ENCODE results near the gene SSRP1. TPM values are rescaled to one million over a fixed set of nuclear protein-coding genes. Genes with fewer than 3 reads are reported as not detected.

Gene SSRP1
- total and polyA plus RNA-seq, 2 experiments from 2014 or later, result 205 to 216 TPM

DNA sequence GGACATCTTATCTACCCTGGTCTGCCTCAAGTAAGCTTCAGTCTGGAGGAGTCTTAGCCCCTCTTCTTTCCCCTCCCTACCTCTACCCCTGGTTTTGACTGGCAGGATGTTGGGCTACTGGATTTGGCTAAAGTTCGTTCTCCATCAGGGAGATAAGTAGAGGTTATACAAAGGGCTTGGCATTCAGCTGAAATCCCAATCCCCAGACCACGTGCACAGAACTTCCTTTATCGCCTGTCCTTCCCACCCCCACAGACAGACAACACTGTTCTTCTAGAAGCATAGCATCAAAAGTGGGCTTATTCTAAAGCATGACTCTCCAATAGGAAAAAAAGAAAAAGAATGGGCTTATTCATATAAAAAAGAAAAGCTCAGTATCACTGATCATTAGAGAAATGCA, 37.5 kb upstream of the SSRP1 start:
- DNase-seq (ENCODE audit: low spot score), result no peak
- no peaks in the 10 kb centered on the region for H3K79me2 ChIP-seq (replicated peaks; ENCODE audit: insufficient read depth)
- H3K4me3 ChIP-seq, result no peak overlapping the region
- H3K4me2 ChIP-seq, result no peak overlapping the region
- H3K36me3 ChIP-seq (ENCODE audit: insufficient read depth), result no peaks in the 10 kb centered on the region
- no peaks in the 10 kb centered on the region for H3F3A ChIP-seq (replicated peaks; ENCODE audit: low read depth)
- Mint-ChIP-seq H3K4me1 (no peaks in the 10 kb centered on the region; the same call in 2 of the 3 replicates), H3K27me3 (ENCODE audit: insufficient read depth, low read depth, poor library complexity) (peaks cover 12% of the 10 kb centered on the region), H3K36me3 (ENCODE audit: low read depth) (no peaks in the 10 kb centered on the region), H3K9me3 (peaks cover 3% of the 10 kb centered on the region; the same call in 1 of the 3 replicates), H3K27ac (no peak overlapping the region), H3K4me3 (no peak overlapping the region)
- no peak for TF ChIP-seq CREB1 (CRISPR knock-in tag; IDR thresholded peaks at IDR 0.05; ENCODE audit: low read depth)
- TF ChIP-seq JUNB (IDR thresholded peaks at IDR 0.05; ENCODE audit: unreplicated experiment), result no peak
- no peak for TF ChIP-seq EZH2phosphoT487 (IDR thresholded peaks at IDR 0.05; ENCODE audit: unreplicated experiment)
- TF ChIP-seq, protein P1, sequence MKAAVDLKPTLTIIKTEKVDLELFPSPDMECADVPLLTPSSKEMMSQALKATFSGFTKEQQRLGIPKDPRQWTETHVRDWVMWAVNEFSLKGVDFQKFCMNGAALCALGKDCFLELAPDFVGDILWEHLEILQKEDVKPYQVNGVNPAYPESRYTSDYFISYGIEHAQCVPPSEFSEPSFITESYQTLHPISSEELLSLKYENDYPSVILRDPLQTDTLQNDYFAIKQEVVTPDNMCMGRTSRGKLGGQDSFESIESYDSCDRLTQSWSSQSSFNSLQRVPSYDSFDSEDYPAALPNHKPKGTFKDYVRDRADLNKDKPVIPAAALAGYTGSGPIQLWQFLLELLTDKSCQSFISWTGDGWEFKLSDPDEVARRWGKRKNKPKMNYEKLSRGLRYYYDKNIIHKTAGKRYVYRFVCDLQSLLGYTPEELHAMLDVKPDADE (IDR thresholded peaks at IDR 0.05), result no peak
- no peak for TF ChIP-seq STAT1 (IDR thresholded peaks at IDR 0.05; ENCODE audit: unreplicated experiment)
- TF ChIP-seq, protein P2, sequence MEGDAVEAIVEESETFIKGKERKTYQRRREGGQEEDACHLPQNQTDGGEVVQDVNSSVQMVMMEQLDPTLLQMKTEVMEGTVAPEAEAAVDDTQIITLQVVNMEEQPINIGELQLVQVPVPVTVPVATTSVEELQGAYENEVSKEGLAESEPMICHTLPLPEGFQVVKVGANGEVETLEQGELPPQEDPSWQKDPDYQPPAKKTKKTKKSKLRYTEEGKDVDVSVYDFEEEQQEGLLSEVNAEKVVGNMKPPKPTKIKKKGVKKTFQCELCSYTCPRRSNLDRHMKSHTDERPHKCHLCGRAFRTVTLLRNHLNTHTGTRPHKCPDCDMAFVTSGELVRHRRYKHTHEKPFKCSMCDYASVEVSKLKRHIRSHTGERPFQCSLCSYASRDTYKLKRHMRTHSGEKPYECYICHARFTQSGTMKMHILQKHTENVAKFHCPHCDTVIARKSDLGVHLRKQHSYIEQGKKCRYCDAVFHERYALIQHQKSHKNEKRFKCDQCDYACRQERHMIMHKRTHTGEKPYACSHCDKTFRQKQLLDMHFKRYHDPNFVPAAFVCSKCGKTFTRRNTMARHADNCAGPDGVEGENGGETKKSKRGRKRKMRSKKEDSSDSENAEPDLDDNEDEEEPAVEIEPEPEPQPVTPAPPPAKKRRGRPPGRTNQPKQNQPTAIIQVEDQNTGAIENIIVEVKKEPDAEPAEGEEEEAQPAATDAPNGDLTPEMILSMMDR (conservative IDR thresholded peaks at IDR 0.05; ENCODE audit: low read depth in 2 of 2), result no peak
- TF ChIP-seq, protein P3, sequence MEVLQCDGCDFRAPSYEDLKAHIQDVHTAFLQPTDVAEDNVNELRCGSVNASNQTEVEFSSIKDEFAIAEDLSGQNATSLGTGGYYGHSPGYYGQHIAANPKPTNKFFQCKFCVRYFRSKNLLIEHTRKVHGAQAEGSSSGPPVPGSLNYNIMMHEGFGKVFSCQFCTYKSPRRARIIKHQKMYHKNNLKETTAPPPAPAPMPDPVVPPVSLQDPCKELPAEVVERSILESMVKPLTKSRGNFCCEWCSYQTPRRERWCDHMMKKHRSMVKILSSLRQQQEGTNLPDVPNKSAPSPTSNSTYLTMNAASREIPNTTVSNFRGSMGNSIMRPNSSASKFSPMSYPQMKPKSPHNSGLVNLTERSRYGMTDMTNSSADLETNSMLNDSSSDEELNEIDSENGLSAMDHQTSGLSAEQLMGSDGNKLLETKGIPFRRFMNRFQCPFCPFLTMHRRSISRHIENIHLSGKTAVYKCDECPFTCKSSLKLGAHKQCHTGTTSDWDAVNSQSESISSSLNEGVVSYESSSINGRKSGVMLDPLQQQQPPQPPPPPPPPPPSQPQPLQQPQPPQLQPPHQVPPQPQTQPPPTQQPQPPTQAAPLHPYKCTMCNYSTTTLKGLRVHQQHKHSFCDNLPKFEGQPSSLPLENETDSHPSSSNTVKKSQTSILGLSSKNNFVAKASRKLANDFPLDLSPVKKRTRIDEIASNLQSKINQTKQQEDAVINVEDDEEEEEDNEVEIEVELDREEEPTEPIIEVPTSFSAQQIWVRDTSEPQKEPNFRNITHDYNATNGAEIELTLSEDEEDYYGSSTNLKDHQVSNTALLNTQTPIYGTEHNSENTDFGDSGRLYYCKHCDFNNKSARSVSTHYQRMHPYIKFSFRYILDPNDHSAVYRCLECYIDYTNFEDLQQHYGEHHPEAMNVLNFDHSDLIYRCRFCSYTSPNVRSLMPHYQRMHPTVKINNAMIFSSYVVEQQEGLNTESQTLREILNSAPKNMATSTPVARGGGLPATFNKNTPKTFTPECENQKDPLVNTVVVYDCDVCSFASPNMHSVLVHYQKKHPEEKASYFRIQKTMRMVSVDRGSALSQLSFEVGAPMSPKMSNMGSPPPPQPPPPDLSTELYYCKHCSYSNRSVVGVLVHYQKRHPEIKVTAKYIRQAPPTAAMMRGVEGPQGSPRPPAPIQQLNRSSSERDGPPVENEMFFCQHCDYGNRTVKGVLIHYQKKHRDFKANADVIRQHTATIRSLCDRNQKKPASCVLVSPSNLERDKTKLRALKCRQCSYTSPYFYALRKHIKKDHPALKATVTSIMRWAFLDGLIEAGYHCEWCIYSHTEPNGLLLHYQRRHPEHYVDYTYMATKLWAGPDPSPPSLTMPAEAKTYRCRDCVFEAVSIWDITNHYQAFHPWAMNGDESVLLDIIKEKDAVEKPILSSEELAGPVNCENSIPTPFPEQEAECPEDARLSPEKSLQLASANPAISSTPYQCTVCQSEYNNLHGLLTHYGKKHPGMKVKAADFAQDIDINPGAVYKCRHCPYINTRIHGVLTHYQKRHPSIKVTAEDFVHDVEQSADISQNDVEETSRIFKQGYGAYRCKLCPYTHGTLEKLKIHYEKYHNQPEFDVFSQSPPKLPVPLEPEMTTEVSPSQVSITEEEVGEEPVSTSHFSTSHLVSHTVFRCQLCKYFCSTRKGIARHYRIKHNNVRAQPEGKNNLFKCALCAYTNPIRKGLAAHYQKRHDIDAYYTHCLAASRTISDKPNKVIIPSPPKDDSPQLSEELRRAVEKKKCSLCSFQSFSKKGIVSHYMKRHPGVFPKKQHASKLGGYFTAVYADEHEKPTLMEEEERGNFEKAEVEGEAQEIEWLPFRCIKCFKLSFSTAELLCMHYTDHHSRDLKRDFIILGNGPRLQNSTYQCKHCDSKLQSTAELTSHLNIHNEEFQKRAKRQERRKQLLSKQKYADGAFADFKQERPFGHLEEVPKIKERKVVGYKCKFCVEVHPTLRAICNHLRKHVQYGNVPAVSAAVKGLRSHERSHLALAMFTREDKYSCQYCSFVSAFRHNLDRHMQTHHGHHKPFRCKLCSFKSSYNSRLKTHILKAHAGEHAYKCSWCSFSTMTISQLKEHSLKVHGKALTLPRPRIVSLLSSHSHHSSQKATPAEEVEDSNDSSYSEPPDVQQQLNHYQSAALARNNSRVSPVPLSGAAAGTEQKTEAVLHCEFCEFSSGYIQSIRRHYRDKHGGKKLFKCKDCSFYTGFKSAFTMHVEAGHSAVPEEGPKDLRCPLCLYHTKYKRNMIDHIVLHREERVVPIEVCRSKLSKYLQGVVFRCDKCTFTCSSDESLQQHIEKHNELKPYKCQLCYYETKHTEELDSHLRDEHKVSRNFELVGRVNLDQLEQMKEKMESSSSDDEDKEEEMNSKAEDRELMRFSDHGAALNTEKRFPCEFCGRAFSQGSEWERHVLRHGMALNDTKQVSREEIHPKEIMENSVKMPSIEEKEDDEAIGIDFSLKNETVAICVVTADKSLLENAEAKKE (CRISPR knock-in tag; IDR thresholded peaks at IDR 0.05), result no peak
- TF ChIP-seq POLR2AphosphoS5 (IDR thresholded peaks at IDR 0.05; ENCODE audit: low read depth), result no peak
- TF ChIP-seq, protein P4, sequence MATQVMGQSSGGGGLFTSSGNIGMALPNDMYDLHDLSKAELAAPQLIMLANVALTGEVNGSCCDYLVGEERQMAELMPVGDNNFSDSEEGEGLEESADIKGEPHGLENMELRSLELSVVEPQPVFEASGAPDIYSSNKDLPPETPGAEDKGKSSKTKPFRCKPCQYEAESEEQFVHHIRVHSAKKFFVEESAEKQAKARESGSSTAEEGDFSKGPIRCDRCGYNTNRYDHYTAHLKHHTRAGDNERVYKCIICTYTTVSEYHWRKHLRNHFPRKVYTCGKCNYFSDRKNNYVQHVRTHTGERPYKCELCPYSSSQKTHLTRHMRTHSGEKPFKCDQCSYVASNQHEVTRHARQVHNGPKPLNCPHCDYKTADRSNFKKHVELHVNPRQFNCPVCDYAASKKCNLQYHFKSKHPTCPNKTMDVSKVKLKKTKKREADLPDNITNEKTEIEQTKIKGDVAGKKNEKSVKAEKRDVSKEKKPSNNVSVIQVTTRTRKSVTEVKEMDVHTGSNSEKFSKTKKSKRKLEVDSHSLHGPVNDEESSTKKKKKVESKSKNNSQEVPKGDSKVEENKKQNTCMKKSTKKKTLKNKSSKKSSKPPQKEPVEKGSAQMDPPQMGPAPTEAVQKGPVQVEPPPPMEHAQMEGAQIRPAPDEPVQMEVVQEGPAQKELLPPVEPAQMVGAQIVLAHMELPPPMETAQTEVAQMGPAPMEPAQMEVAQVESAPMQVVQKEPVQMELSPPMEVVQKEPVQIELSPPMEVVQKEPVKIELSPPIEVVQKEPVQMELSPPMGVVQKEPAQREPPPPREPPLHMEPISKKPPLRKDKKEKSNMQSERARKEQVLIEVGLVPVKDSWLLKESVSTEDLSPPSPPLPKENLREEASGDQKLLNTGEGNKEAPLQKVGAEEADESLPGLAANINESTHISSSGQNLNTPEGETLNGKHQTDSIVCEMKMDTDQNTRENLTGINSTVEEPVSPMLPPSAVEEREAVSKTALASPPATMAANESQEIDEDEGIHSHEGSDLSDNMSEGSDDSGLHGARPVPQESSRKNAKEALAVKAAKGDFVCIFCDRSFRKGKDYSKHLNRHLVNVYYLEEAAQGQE (IDR thresholded peaks at IDR 0.05; ENCODE audit: unreplicated experiment), result no peak
- TF ChIP-seq ZNF114 (CRISPR knock-in tag; IDR thresholded peaks at IDR 0.05), result no peak
- TF ChIP-seq NANOG (IDR thresholded peaks at IDR 0.05; ENCODE audit: borderline replicate concordance), result no peak
- no peak for TF ChIP-seq EZH2 (IDR thresholded peaks at IDR 0.05; ENCODE audit: low read depth, unreplicated experiment)
- H3K27ac ChIP-seq (ENCODE audit: low read depth), result no peak overlapping the region
- no peaks in the 10 kb centered on the region for H4K20me1 ChIP-seq (replicated peaks; ENCODE audit: insufficient read depth)
- ATAC-seq, result no peak
- H2AFZ ChIP-seq, result no peak overlapping the region
- H3K27me3 ChIP-seq (ENCODE audit: insufficient read depth), result no peaks in the 10 kb centered on the region
- H3K9me2 ChIP-seq (ENCODE audit: insufficient read depth), result no peaks in the 10 kb centered on the region
- H3K4me1 ChIP-seq (ENCODE audit: insufficient read depth), result no peaks in the 10 kb centered on the region
